Neuron (in vitro differentiated cells): Measurements from ENCODE around the gene PATL2.
"Not testable (repeated sequence)": the region's sequence is repeated elsewhere in the genome, so short reads cannot be mapped to it uniquely, and the experiment has no call there.

ENCODE experiments used
- H2AFZ ChIP-seq: one replicate; pipeline ENCODE4 v1.6.1; 2013; ENCODE audit warnings: low read depth, mild to moderate bottlenecking, inconsistent platforms, low read length, moderate library complexity
- H3K27me3 ChIP-seq: one replicate; pipeline ENCODE4 v1.6.1; 2013; ENCODE audit warnings: low read length; ENCODE audit not compliant: insufficient read depth
- H3K36me3 ChIP-seq: one replicate; pipeline ENCODE4 v1.6.1; 2013; ENCODE audit warnings: low read length; ENCODE audit not compliant: insufficient read depth
- H3K4me1 ChIP-seq: one replicate; pipeline ENCODE4 v1.6.1; 2013; ENCODE audit warnings: low read length; ENCODE audit not compliant: insufficient read depth
- H3K4me3 ChIP-seq: 2 replicates; pipeline ENCODE4 v1.5.1; 2013; ENCODE audit warnings: mild to moderate bottlenecking, low read length, moderate library complexity
- H3K9me3 ChIP-seq: one replicate; pipeline ENCODE4 v1.6.1; 2013; ENCODE audit warnings: low read length

PATL2 gene

DNA sequence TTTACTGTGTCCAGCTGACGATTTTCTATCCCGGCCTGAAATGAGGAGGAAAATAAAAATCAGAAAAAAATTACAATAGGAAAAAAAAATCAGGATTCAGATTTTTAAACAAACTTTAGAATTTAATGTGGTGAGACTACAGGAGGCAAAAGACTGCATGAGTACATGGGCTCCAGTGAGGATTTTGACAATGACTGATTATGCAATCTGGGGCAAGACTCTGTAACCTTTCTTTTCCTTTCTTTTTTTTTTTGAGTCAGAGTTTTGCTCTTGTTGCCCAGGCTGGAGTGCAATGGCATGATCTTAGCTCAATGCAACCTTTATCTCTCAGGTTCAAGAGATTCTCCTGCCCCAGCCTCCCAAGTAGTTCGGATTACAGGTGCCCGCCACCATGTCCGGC lies 77.5 kb downstream of the PATL2 start:
- Histone ChIP-seq H3K4me1 (no peaks in the 10 kb centered on the region), H3K4me3 (no peak overlapping the region), H3K27me3 (no peaks in the 10 kb centered on the region), H2AFZ (no peak overlapping the region), H3K36me3 (peaks cover 67% of the 10 kb centered on the region), H3K9me3 (peaks cover 3% of the 10 kb centered on the region)

DNA sequence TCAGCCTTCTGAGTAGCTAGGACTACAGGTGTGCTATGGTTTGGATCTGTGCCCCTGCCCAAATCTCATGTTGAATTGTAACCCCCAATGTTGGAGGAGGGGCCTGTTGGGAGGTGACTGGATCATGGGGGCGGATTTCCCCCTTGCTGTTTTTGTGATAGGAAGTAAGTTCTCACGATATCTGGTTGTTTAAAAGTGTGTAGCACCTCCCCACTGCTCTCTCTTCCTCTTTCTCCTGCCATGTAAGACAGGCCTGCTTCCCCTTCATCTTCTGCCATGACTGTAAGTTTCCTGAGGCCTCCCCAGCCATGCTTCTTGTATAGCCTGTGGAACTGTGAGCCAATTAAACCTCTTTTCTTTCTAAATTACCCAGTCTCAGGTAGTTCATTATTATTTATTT lies 85.8 kb downstream of the PATL2 start:
- H2AFZ ChIP-seq, H3K4me3 ChIP-seq, H3K4me1 ChIP-seq, H3K27me3 ChIP-seq, H3K9me3 ChIP-seq: not testable (repeated sequence)
- H3K36me3 ChIP-seq: peaks cover 67% of the 10 kb centered on the region

DNA sequence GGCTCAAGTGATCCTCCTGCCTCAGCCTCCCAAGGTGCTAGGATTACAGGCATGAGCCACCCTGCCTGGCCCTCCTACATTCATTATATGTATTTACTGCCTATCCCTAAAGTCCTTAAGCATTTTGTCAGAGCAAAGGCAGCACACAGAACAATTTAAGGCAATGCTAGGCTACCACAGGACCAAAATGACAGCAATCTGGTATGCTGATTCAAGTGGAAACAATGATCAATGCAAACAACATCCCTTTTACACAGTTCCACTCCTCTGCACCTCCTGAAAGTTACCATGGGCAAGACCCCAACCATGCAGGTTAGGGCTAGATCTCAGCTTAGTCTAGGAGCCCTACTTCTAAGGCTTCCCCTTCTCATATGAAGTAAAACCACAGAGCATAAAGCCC lies 87.9 kb downstream of the PATL2 start:
- Histone ChIP-seq H2AFZ (no peak overlapping the region), H3K4me3 (no peak overlapping the region), H3K36me3 (peaks cover 62% of the 10 kb centered on the region), H3K27me3 (no peaks in the 10 kb centered on the region), H3K9me3 (no peaks in the 10 kb centered on the region), H3K4me1 (no peaks in the 10 kb centered on the region)

DNA sequence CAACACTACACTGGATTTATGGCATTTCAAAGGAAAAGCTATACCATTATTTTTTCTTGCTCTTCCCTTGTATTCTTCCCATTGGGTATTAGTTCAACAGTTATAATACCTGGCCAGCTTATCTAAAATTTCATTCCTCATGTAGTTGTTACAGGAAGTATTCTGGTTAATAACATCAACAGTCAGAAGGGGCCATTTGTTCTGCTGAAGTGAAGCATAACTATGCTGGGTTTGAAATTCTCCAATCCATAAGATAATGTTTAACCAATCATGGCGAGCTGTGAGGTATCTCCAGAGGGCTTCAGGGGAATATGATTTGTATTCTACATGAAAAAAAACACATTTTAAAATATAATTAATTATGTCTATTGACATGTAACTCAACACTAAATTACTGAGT lies 91.0 kb downstream of the PATL2 start:
- Histone ChIP-seq H3K27me3 (no peaks in the 10 kb centered on the region), H3K9me3 (no peaks in the 10 kb centered on the region), H3K36me3 (peaks cover 55% of the 10 kb centered on the region), H3K4me1 (no peaks in the 10 kb centered on the region), H3K4me3 (no peak overlapping the region), H2AFZ (no peak overlapping the region)

DNA sequence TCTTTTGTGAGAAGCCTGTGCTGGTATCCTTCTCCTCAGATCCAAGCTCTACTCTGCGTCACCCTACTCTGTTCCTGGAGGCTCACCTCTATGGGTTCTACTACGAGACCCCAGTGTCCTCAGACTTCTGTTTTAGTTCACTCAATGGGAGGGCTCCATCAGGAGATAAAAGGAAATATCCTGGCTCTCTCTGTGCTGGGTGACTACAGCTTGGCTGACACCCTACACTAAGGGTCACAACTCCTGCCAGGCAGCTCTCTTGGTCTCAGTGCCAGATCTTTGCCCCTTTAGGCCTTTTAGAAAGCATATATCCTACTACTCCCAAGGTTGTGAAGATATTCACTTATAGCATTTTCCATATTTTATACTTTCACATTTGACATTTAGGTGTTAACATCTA lies 94.1 kb downstream of the PATL2 start:
- Histone ChIP-seq H3K9me3 (no peaks in the 10 kb centered on the region), H3K36me3 (peaks cover 67% of the 10 kb centered on the region), H3K4me1 (no peaks in the 10 kb centered on the region), H3K4me3 (no peak overlapping the region), H3K27me3 (no peaks in the 10 kb centered on the region), H2AFZ (no peak overlapping the region)
